ENCODE data around the gene CTTN. TPM values are rescaled to one million over a fixed set of nuclear protein-coding genes. Genes with fewer than 3 reads are reported as not detected.

The CTTN gene
- total and polyA plus RNA-seq, 2 experiments from 2014 or later: 249 to 268 TPM

DNA sequence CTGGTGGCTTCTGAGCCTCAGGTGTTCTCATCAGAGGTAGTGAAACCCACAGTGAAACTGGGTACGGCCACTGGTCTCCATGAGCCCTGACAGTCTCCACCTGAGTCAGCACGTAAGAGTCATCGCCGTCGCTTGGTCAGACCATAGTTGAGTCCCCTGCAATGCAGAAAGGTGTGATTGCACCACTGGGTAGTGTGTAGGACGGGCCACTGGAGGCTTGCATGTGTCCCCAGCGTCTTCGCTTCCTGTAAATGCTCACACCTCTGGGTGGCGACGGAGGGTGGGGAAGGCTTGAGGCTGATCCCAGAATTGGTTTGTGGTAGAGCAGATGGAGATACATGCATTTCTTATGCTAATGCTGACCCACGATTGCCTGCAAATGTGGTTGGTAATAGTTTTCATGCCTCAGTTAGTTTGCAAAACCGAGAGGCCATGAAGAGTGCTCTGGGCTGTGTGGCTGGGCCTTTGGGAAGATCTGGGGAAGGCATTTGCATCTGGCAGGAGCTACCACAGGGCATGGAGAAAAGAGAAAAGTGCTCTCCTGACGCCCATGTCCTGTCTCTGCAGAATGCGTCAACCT is 26.5 kb downstream of the CTTN start:
- in situ Hi-C loops (cut with MboI): no loop called here
- no peak for TF ChIP-seq EZH2 (IDR thresholded peaks at IDR 0.05; ENCODE audit: insufficient read depth, poor library complexity, severe bottlenecking)
- TF ChIP-seq EZH2phosphoT487 (IDR thresholded peaks at IDR 0.05; ENCODE audit: insufficient read depth, low read depth): no peak
- no peaks in the 10 kb centered on the region for H3K9me2 ChIP-seq (ENCODE audit: insufficient read depth)
- no peak overlapping the region for H3K4me3 ChIP-seq
- 87 to 89% methylated on average over 14 of the region's 14 CpGs for WGBS, 2 experiments (ENCODE audit: low coverage in 1 of 2, low lambda C conversion rate in 2 of 2, missing lambda C conversion rate in 2 of 2)
- H2AFZ ChIP-seq: no peak overlapping the region
- peaks cover 66% of the 10 kb centered on the region for H3K79me2 ChIP-seq (ENCODE audit: insufficient read depth)
- no peaks in the 10 kb centered on the region for H3K27me3 ChIP-seq (replicated peaks; ENCODE audit: insufficient read depth)
- H3K27ac ChIP-seq: no peak overlapping the region
- H3K4me2 ChIP-seq (ENCODE audit: unreplicated experiment): no peak overlapping the region
- no peak overlapping the region for H3K9ac ChIP-seq
- no peaks in the 10 kb centered on the region for H3K9me3 ChIP-seq (ENCODE audit: low read depth)
- no peaks in the 10 kb centered on the region for H3F3A ChIP-seq (ENCODE audit: insufficient read depth)
- H3K36me3 ChIP-seq (ENCODE audit: low read depth): peaks cover 52% of the 10 kb centered on the region
- no peaks in the 10 kb centered on the region for H3K4me1 ChIP-seq (ENCODE audit: insufficient read depth)
- DNase-seq: no peak
- H4K20me1 ChIP-seq (ENCODE audit: insufficient read depth): peaks cover 4% of the 10 kb centered on the region

DNA sequence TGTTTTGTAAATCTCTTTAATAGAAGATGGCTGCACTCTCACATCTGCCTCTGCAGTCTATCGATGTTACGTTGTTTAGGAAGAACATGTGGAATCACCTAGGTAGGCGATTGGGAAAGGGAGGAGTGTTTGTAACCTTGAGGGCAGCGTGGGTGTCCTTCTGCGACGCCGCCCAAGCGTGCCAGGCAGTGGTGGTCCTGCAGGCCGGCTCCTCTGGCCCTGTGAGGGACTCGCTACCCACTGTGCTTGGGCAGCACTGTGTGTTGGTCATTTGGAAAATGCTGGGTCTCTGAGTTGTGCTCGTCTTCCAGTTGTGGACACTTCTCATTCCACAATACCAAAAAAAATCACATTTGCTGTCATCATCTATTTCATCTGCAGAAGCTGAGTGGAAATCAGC is 29.1 kb downstream of the CTTN start:
- H2AFZ ChIP-seq: no peak overlapping the region
- no peaks in the 10 kb centered on the region for H3K9me2 ChIP-seq (ENCODE audit: insufficient read depth)
- no peak overlapping the region for H3K4me3 ChIP-seq
- H3K27ac ChIP-seq: no peak overlapping the region
- H3K79me2 ChIP-seq (ENCODE audit: insufficient read depth): peaks cover 42% of the 10 kb centered on the region
- TF ChIP-seq EZH2 (IDR thresholded peaks at IDR 0.05; ENCODE audit: insufficient read depth, poor library complexity, severe bottlenecking) (no peak), EZH2phosphoT487 (IDR thresholded peaks at IDR 0.05; ENCODE audit: insufficient read depth, low read depth) (no peak)
- H3K9ac ChIP-seq: no peak overlapping the region
- in situ Hi-C loops (cut with MboI): no loop called here
- H3K9me3 ChIP-seq (ENCODE audit: low read depth): no peaks in the 10 kb centered on the region
- H3K27me3 ChIP-seq (replicated peaks; ENCODE audit: insufficient read depth): no peaks in the 10 kb centered on the region
- peaks cover 4% of the 10 kb centered on the region for H4K20me1 ChIP-seq (ENCODE audit: insufficient read depth)
- H3K4me2 ChIP-seq (ENCODE audit: unreplicated experiment): no peak overlapping the region
- no peaks in the 10 kb centered on the region for H3F3A ChIP-seq (ENCODE audit: insufficient read depth)
- H3K4me1 ChIP-seq (ENCODE audit: insufficient read depth): no peaks in the 10 kb centered on the region
- whole genome bisulfite sequencing, 2 experiments (ENCODE audit: low coverage in 1 of 2, low lambda C conversion rate in 2 of 2, missing lambda C conversion rate in 2 of 2): 83 to 85% methylated on average over 11 of the region's 11 CpGs
- DNase-seq: no peak
- H3K36me3 ChIP-seq (ENCODE audit: low read depth): peaks cover 30% of the 10 kb centered on the region

- in situ Hi-C loops (cut with MboI): no loop called here
Measured at GRCh38 chr11:70428701-70429427, 30.5 kb downstream of the CTTN start.

DNA sequence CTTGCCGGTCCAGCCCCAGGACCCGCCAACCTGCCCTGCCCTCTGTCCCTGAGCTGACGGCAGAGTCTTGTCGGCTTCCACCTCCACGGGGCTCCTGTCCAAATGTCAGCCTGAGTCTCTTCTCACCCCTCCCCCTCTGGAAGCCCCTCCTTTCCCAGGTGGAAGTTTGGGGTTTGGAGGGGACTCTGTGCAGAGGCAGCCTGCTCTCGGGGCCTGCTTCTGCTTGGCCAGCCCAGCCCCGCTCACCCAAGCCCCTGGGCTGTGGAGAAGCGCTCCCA is 31.0 kb downstream of the CTTN start:
- peaks cover 3% of the 10 kb centered on the region for H4K20me1 ChIP-seq (ENCODE audit: insufficient read depth)
- in situ Hi-C loops (cut with MboI): no loop called here

More at GRCh38 chr11:70428701-70429427, 30.5 kb downstream of the CTTN start:
- Histone ChIP-seq H3K27ac (no peak overlapping the region), H3K4me2 (ENCODE audit: unreplicated experiment) (no peak overlapping the region), H3K9me3 (ENCODE audit: low read depth) (no peaks in the 10 kb centered on the region), H3K79me2 (ENCODE audit: insufficient read depth) (peaks cover 27% of the 10 kb centered on the region; the same call in 1 of the 2 replicates), H3K4me1 (ENCODE audit: insufficient read depth) (no peaks in the 10 kb centered on the region), H2AFZ (no peak overlapping the region), H3K4me3 (no peak overlapping the region), H3K36me3 (ENCODE audit: low read depth) (peaks cover 30% of the 10 kb centered on the region), H3K9ac (no peak overlapping the region), H4K20me1 (ENCODE audit: insufficient read depth) (peaks cover 4% of the 10 kb centered on the region), H3K9me2 (ENCODE audit: insufficient read depth) (no peaks in the 10 kb centered on the region), H3K27me3 (replicated peaks; ENCODE audit: insufficient read depth) (no peaks in the 10 kb centered on the region), H3F3A (ENCODE audit: insufficient read depth) (no peaks in the 10 kb centered on the region)
- WGBS, 2 experiments (ENCODE audit: low coverage in 1 of 2, low lambda C conversion rate in 2 of 2, missing lambda C conversion rate in 2 of 2): 98 to 99% methylated on average over 18 of the region's 18 CpGs
- DNase-seq: no peak
- TF ChIP-seq EZH2 (IDR thresholded peaks at IDR 0.05; ENCODE audit: insufficient read depth, poor library complexity, severe bottlenecking) (no peak), EZH2phosphoT487 (IDR thresholded peaks at IDR 0.05; ENCODE audit: insufficient read depth, low read depth) (no peak)

More for the DNA sequence above, 31.0 kb downstream of the CTTN start:
- Histone ChIP-seq H3K27ac (no peak overlapping the region), H3K27me3 (replicated peaks; ENCODE audit: insufficient read depth) (no peaks in the 10 kb centered on the region), H3K4me2 (ENCODE audit: unreplicated experiment) (no peak overlapping the region), H3F3A (ENCODE audit: insufficient read depth) (no peaks in the 10 kb centered on the region), H3K9ac (no peak overlapping the region), H3K36me3 (ENCODE audit: low read depth) (peaks cover 30% of the 10 kb centered on the region), H3K79me2 (ENCODE audit: insufficient read depth) (peaks cover 22% of the 10 kb centered on the region; the same call in 1 of the 2 replicates), H3K4me1 (ENCODE audit: insufficient read depth) (no peaks in the 10 kb centered on the region), H3K4me3 (no peak overlapping the region), H2AFZ (no peak overlapping the region), H3K9me3 (ENCODE audit: low read depth) (no peaks in the 10 kb centered on the region), H3K9me2 (ENCODE audit: insufficient read depth) (no peaks in the 10 kb centered on the region)
- 93 to 98% methylated on average over 8 of the region's 8 CpGs for WGBS, 2 experiments (ENCODE audit: low coverage in 1 of 2, low lambda C conversion rate in 2 of 2, missing lambda C conversion rate in 2 of 2)
- no peak for DNase-seq
- TF ChIP-seq EZH2 (IDR thresholded peaks at IDR 0.05; ENCODE audit: insufficient read depth, poor library complexity, severe bottlenecking): no peak
- no peak for TF ChIP-seq EZH2phosphoT487 (IDR thresholded peaks at IDR 0.05; ENCODE audit: insufficient read depth, low read depth)
